ENCODE results near the gene SPATA6L. TPM values are rescaled to one million over a fixed set of nuclear protein-coding genes. Genes with fewer than 3 reads are reported as not detected.

The SPATA6L gene
- polyA plus RNA-seq, 1 of the 3 experiments (the other 2 are of a cell fraction) = 0.44 TPM

DNA sequence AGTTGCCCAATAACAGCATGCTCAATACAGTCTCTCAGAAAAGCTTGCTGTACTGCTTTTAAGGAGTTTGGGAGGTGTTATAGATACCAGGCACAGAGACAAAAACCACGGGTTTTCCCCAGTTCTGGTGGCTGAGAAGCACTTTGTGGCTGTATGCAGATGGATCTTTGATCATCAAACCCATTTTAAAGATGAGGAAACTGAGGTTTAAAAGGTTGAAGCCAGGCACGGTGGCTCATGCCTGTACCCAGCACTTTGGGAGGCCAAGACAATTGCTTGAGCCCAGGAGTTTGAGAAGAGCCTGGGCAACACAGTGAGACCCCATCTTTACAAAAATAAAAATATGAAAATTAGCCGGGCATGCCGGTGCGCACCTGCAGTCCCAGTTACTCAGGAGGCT is 50.5 kb downstream of the SPATA6L start (continued):
- TF ChIP-seq, protein P1, sequence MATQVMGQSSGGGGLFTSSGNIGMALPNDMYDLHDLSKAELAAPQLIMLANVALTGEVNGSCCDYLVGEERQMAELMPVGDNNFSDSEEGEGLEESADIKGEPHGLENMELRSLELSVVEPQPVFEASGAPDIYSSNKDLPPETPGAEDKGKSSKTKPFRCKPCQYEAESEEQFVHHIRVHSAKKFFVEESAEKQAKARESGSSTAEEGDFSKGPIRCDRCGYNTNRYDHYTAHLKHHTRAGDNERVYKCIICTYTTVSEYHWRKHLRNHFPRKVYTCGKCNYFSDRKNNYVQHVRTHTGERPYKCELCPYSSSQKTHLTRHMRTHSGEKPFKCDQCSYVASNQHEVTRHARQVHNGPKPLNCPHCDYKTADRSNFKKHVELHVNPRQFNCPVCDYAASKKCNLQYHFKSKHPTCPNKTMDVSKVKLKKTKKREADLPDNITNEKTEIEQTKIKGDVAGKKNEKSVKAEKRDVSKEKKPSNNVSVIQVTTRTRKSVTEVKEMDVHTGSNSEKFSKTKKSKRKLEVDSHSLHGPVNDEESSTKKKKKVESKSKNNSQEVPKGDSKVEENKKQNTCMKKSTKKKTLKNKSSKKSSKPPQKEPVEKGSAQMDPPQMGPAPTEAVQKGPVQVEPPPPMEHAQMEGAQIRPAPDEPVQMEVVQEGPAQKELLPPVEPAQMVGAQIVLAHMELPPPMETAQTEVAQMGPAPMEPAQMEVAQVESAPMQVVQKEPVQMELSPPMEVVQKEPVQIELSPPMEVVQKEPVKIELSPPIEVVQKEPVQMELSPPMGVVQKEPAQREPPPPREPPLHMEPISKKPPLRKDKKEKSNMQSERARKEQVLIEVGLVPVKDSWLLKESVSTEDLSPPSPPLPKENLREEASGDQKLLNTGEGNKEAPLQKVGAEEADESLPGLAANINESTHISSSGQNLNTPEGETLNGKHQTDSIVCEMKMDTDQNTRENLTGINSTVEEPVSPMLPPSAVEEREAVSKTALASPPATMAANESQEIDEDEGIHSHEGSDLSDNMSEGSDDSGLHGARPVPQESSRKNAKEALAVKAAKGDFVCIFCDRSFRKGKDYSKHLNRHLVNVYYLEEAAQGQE (IDR thresholded peaks at IDR 0.05; ENCODE audit: low read depth, low read length) = no peak
- no peak for TF ChIP-seq GATA2 (CRISPR knock-in tag; IDR thresholded peaks at IDR 0.05)
- no peak for TF ChIP-seq SMC3 (IDR thresholded peaks at IDR 0.05; ENCODE audit: low read depth, low read length)
- TF ChIP-seq FOXJ3 (CRISPR knock-in tag; IDR thresholded peaks at IDR 0.05) = no peak
- no peak for TF ChIP-seq TCF12 (IDR thresholded peaks at IDR 0.05)
- no peak for TF ChIP-seq RCOR1 (IDR thresholded peaks at IDR 0.05; ENCODE audit: low read length)
- no peak for TF ChIP-seq USF1 (IDR thresholded peaks at IDR 0.05; ENCODE audit: borderline replicate concordance, low read depth)

- no peak for DNase-seq
- WGBS (ENCODE audit: low lambda C conversion rate) = 66% methylated on average over 4 of the region's 4 CpGs
Measured at GRCh38 chr9:4615251-4615650, 51.0 kb downstream of the SPATA6L start.

DNA sequence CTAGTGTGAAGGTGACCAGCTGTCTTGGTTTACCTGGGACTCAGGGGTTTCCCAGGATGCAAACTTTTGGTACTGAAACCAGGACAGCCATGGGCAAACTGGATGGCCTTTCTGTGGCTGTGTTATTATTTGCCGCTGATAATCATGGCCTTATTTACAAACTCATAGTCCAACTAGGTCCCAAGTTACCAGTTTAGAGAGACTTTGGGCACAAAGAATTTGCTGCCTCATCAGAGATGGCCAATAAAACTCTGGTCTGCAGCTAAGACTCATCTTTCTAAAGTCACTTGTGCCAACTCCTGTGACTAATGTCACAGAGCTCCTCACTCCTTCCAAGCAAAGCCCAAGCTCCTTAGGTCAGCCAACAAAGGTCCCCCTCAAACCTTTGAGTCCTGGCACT is 51.7 kb downstream of the SPATA6L start:
- Histone ChIP-seq H3K79me2 (ENCODE audit: insufficient read depth) (no peaks in the 10 kb centered on the region), H3K4me3 (ENCODE audit: low read depth in 2 of 2, low read length in 1 of 2) (no peak overlapping the region), H3K4me2 (no peak overlapping the region), H3K4me1 (ENCODE audit: control insufficient read depth in 1 of 2, insufficient read depth in 2 of 2, low read depth in 1 of 2, low read length in 1 of 2) (no peaks in the 10 kb centered on the region), H3K27ac (ENCODE audit: low read depth in 2 of 2, low read length in 1 of 2) (no peak overlapping the region), H3K9ac (no peak overlapping the region), H3K9me2 (no peaks in the 10 kb centered on the region), H3F3A (replicated peaks; ENCODE audit: insufficient read depth) (no peaks in the 10 kb centered on the region), H3K27me3 (ENCODE audit: insufficient read depth) (no peaks in the 10 kb centered on the region), H3K9me3 (no peaks in the 10 kb centered on the region), H4K20me1 (ENCODE audit: insufficient read depth) (no peaks in the 10 kb centered on the region), H2AFZ (ENCODE audit: low read depth) (no peak overlapping the region), H3K36me3 (replicated peaks in 1 of 2; ENCODE audit: control insufficient read depth in 1 of 2, insufficient read depth in 2 of 2, low read length in 1 of 2) (no peaks in the 10 kb centered on the region)
- DNase-seq = no peak
- CTCF ChIA-PET = no interaction called here
- POLR2A ChIA-PET = no interaction called here
- 88% methylated on average over 1 of the region's 1 CpG for WGBS (ENCODE audit: low lambda C conversion rate)
- TF ChIP-seq GATA2 (CRISPR knock-in tag; IDR thresholded peaks at IDR 0.05) = no peak
- TF ChIP-seq, protein P2, sequence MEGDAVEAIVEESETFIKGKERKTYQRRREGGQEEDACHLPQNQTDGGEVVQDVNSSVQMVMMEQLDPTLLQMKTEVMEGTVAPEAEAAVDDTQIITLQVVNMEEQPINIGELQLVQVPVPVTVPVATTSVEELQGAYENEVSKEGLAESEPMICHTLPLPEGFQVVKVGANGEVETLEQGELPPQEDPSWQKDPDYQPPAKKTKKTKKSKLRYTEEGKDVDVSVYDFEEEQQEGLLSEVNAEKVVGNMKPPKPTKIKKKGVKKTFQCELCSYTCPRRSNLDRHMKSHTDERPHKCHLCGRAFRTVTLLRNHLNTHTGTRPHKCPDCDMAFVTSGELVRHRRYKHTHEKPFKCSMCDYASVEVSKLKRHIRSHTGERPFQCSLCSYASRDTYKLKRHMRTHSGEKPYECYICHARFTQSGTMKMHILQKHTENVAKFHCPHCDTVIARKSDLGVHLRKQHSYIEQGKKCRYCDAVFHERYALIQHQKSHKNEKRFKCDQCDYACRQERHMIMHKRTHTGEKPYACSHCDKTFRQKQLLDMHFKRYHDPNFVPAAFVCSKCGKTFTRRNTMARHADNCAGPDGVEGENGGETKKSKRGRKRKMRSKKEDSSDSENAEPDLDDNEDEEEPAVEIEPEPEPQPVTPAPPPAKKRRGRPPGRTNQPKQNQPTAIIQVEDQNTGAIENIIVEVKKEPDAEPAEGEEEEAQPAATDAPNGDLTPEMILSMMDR (IDR thresholded peaks at IDR 0.05) = no peak
- TF ChIP-seq SMC3 (IDR thresholded peaks at IDR 0.05; ENCODE audit: low read depth, low read length) = no peak
- TF ChIP-seq, protein P1 (IDR thresholded peaks at IDR 0.05; ENCODE audit: low read depth, low read length) = no peak
- TF ChIP-seq USF1 (IDR thresholded peaks at IDR 0.05; ENCODE audit: borderline replicate concordance, low read depth) = no peak
- TF ChIP-seq FOXJ3 (CRISPR knock-in tag; IDR thresholded peaks at IDR 0.05) = no peak
- no peak for TF ChIP-seq GABPA (IDR thresholded peaks at IDR 0.05; ENCODE audit: low read depth)

More at GRCh38 chr9:4615251-4615650, 51.0 kb downstream of the SPATA6L start:
- Histone ChIP-seq H3K27me3 (ENCODE audit: insufficient read depth) (no peaks in the 10 kb centered on the region), H3K9ac (no peak overlapping the region), H3K36me3 (replicated peaks in 1 of 2; ENCODE audit: control insufficient read depth in 1 of 2, insufficient read depth in 2 of 2, low read length in 1 of 2) (no peaks in the 10 kb centered on the region), H3F3A (replicated peaks; ENCODE audit: insufficient read depth) (no peaks in the 10 kb centered on the region), H2AFZ (ENCODE audit: low read depth) (no peak overlapping the region), H3K9me3 (no peaks in the 10 kb centered on the region), H3K4me3 (ENCODE audit: low read depth in 2 of 2, low read length in 1 of 2) (no peak overlapping the region), H3K4me1 (ENCODE audit: control insufficient read depth in 1 of 2, insufficient read depth in 2 of 2, low read depth in 1 of 2, low read length in 1 of 2) (no peaks in the 10 kb centered on the region), H3K27ac (ENCODE audit: low read depth in 2 of 2, low read length in 1 of 2) (no peak overlapping the region), H4K20me1 (ENCODE audit: insufficient read depth) (no peaks in the 10 kb centered on the region), H3K4me2 (no peak overlapping the region), H3K9me2 (no peaks in the 10 kb centered on the region), H3K79me2 (ENCODE audit: insufficient read depth) (no peaks in the 10 kb centered on the region)
- ChIA-PET CTCF (no interaction called here), POLR2A (no interaction called here)
- TF ChIP-seq MEF2A (IDR thresholded peaks at IDR 0.05; ENCODE audit: borderline replicate concordance, low read depth) (no peak), GABPA (IDR thresholded peaks at IDR 0.05; ENCODE audit: low read depth) (no peak), YY1 (IDR thresholded peaks at IDR 0.05; ENCODE audit: low read depth) (no peak), USF1 (IDR thresholded peaks at IDR 0.05; ENCODE audit: borderline replicate concordance, low read depth) (no peak)

Data from SK-N-SH (cell line).